ENCODE data around the gene OPCML.

Gene OPCML

DNA sequence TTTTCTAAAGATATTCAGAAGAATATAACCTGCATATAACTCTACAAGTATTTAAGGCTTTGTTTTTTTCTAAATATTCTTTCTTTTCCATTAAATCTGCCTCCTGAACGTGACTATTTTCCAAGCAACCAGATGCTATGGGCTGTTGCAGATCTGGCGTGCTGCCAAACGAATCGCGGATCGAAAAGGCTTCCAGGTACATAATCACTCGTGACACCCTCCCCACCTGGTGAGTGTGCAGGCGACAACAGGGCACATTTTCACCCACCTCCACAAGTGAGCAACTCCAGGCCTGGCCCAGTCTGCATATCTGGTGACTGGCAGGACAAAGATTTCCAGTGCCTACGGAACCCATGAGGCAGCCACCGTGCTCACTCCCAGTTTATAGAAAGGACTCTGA, 660.1 kb downstream of the OPCML start:
- H3K4me2 ChIP-seq (ENCODE audit: low read depth, low read length, poor library complexity, severe bottlenecking) = no peak overlapping the region
- no peak overlapping the region for H2AFZ ChIP-seq (ENCODE audit: low read length)
- H3K27me3 ChIP-seq (ENCODE audit: insufficient read depth, low read length, poor library complexity, severe bottlenecking) = no peaks in the 10 kb centered on the region
- TF ChIP-seq, protein P1, sequence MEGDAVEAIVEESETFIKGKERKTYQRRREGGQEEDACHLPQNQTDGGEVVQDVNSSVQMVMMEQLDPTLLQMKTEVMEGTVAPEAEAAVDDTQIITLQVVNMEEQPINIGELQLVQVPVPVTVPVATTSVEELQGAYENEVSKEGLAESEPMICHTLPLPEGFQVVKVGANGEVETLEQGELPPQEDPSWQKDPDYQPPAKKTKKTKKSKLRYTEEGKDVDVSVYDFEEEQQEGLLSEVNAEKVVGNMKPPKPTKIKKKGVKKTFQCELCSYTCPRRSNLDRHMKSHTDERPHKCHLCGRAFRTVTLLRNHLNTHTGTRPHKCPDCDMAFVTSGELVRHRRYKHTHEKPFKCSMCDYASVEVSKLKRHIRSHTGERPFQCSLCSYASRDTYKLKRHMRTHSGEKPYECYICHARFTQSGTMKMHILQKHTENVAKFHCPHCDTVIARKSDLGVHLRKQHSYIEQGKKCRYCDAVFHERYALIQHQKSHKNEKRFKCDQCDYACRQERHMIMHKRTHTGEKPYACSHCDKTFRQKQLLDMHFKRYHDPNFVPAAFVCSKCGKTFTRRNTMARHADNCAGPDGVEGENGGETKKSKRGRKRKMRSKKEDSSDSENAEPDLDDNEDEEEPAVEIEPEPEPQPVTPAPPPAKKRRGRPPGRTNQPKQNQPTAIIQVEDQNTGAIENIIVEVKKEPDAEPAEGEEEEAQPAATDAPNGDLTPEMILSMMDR (conservative IDR thresholded peaks at IDR 0.05; ENCODE audit: low read length) = no peak
- TF ChIP-seq EZH2phosphoT487 (IDR thresholded peaks at IDR 0.05; ENCODE audit: borderline replicate concordance) = no peak
- H3K36me3 ChIP-seq (ENCODE audit: insufficient read depth, low read length) = no peaks in the 10 kb centered on the region
- no peaks in the 10 kb centered on the region for H3K9me2 ChIP-seq (replicated peaks; ENCODE audit: low read depth, low read length)
- H3F3A ChIP-seq (ENCODE audit: low read depth) = no peaks in the 10 kb centered on the region
- H3K4me3 ChIP-seq (ENCODE audit: low read length, poor library complexity, severe bottlenecking) = no peak overlapping the region
- no peaks in the 10 kb centered on the region for H3K79me2 ChIP-seq (ENCODE audit: insufficient read depth, low read length)
- no peaks in the 10 kb centered on the region for H4K20me1 ChIP-seq (ENCODE audit: insufficient read depth, low read length, poor library complexity, severe bottlenecking)
- no peaks in the 10 kb centered on the region for H3K4me1 ChIP-seq (ENCODE audit: insufficient read depth, low read length, poor library complexity, severe bottlenecking)
- H3K9me3 ChIP-seq (ENCODE audit: insufficient read depth, low read depth, low read length) = peaks cover 2% of the 10 kb centered on the region; the same call in 1 of the 2 replicates
- no peak overlapping the region for H3K9ac ChIP-seq (ENCODE audit: low read depth, low read length, poor library complexity, severe bottlenecking)

DNA sequence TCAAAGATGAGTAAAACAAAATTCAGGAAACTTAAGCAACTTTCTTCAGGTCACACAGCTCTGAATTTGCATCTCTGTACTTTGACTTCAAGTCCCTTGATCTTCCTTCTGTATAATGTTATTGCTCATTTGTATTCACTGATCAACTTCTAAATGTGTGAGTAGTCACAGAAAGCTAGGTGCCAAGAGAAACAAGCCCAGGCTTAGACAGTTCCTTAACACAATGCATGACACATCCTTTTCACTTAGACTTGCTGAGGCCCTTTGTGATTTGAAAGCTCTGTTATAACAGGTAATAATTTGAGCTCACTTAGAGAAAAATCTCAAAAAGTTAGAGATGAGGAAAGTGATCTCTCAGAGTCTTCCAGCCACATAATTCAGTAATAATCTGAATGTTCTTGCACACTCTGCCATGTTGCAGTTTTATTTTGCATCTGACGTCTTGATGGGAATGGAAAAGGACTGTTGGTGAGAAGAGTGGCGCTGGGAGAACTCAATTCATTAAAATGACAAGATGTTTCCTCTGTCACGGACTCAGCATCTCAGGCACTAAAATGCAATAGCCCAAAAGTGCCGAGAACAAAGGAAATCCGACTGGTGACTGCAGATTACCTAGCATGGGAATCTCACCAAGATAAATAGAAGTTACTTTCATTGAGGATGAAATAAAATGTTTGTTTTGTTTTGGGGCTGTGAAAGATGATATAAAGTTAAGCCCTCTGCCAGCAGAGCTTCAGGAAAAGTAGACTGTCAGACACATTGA, 665.3 kb downstream of the OPCML start:
- Histone ChIP-seq H3K9ac (ENCODE audit: low read depth, low read length, poor library complexity, severe bottlenecking) (no peak overlapping the region), H3K4me2 (ENCODE audit: low read depth, low read length, poor library complexity, severe bottlenecking) (no peak overlapping the region), H4K20me1 (ENCODE audit: insufficient read depth, low read length, poor library complexity, severe bottlenecking) (no peaks in the 10 kb centered on the region), H3K36me3 (ENCODE audit: insufficient read depth, low read length) (no peaks in the 10 kb centered on the region), H3K9me3 (ENCODE audit: insufficient read depth, low read depth, low read length) (no peaks in the 10 kb centered on the region; the same call in 1 of the 2 replicates), H3K4me3 (ENCODE audit: low read length, poor library complexity, severe bottlenecking) (no peak overlapping the region), H2AFZ (ENCODE audit: low read length) (no peak overlapping the region), H3K27me3 (ENCODE audit: insufficient read depth, low read length, poor library complexity, severe bottlenecking) (no peaks in the 10 kb centered on the region), H3F3A (ENCODE audit: low read depth) (no peaks in the 10 kb centered on the region), H3K4me1 (ENCODE audit: insufficient read depth, low read length, poor library complexity, severe bottlenecking) (no peaks in the 10 kb centered on the region), H3K9me2 (replicated peaks; ENCODE audit: low read depth, low read length) (no peaks in the 10 kb centered on the region), H3K79me2 (ENCODE audit: insufficient read depth, low read length) (no peaks in the 10 kb centered on the region)
- TF ChIP-seq, protein P1 (conservative IDR thresholded peaks at IDR 0.05; ENCODE audit: low read length) = no peak
- TF ChIP-seq EZH2phosphoT487 (IDR thresholded peaks at IDR 0.05; ENCODE audit: borderline replicate concordance) = no peak

DNA sequence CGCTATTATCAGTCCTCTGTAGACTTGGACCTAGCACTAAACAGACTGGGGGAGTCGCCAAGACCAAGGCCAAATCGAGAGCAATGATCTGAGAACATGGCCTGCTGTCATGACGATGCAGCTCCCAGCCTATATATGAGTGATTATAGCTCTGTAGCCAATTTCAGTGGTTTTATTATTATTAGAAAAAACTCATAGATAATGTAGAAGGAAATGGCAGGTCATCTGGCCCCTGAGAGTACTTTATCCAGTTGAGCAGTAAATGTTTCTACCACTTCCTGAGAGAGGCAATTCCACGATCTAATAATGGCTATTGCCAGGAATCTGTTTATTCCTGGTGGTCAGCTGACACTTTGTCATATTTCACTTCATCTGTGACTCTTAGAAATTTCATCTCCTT, 666.7 kb downstream of the OPCML start:
- Histone ChIP-seq H4K20me1 (ENCODE audit: insufficient read depth, low read length, poor library complexity, severe bottlenecking) (no peaks in the 10 kb centered on the region), H3K4me2 (ENCODE audit: low read depth, low read length, poor library complexity, severe bottlenecking) (no peak overlapping the region), H3K9me3 (ENCODE audit: insufficient read depth, low read depth, low read length) (no peaks in the 10 kb centered on the region; the same call in 1 of the 2 replicates), H3K9me2 (replicated peaks; ENCODE audit: low read depth, low read length) (no peaks in the 10 kb centered on the region), H3K9ac (ENCODE audit: low read depth, low read length, poor library complexity, severe bottlenecking) (no peak overlapping the region), H2AFZ (ENCODE audit: low read length) (no peak overlapping the region), H3K27me3 (ENCODE audit: insufficient read depth, low read length, poor library complexity, severe bottlenecking) (no peaks in the 10 kb centered on the region), H3F3A (ENCODE audit: low read depth) (no peaks in the 10 kb centered on the region), H3K4me3 (ENCODE audit: low read length, poor library complexity, severe bottlenecking) (no peak overlapping the region), H3K36me3 (ENCODE audit: insufficient read depth, low read length) (no peaks in the 10 kb centered on the region), H3K4me1 (ENCODE audit: insufficient read depth, low read length, poor library complexity, severe bottlenecking) (no peaks in the 10 kb centered on the region), H3K79me2 (ENCODE audit: insufficient read depth, low read length) (no peaks in the 10 kb centered on the region)
- TF ChIP-seq EZH2phosphoT487 (IDR thresholded peaks at IDR 0.05; ENCODE audit: borderline replicate concordance) = no peak
- TF ChIP-seq, protein P1 (conservative IDR thresholded peaks at IDR 0.05; ENCODE audit: low read length) = no peak
